ENCODE data around the gene PSMB7. TPM values are rescaled to one million over a fixed set of nuclear protein-coding genes. Genes with fewer than 3 reads are reported as not detected.

PSMB7 gene
- total RNA-seq, 1 experiment from 2014 or later = 216 TPM

GRCh38 chr9:124326378-124326777, 88.9 kb downstream of the PSMB7 start:
- Mint-ChIP-seq H3K4me1 (ENCODE audit: low read depth, unreplicated experiment) (no peaks in the 10 kb centered on the region), H3K27ac (ENCODE audit: unreplicated experiment) (no peak overlapping the region), H3K36me3 (ENCODE audit: insufficient read depth, unreplicated experiment) (peaks cover 27% of the 10 kb centered on the region), H3K4me3 (ENCODE audit: unreplicated experiment) (no peak overlapping the region), H3K9me3 (ENCODE audit: unreplicated experiment) (no peaks in the 10 kb centered on the region), H3K27me3 (ENCODE audit: insufficient read depth, unreplicated experiment) (no peaks in the 10 kb centered on the region)
- intact Hi-C loops (cut with micrococcal nuclease; ENCODE audit: unreplicated experiment) = loop anchor here (5.0 kb wide), 1 partner anchor 1989 kb away; no protein-coding TSS in a partner anchor
- BruUV-seq (replicated peaks) = no TSS peak
- Histone ChIP-seq H3K27me3 (replicated peaks; ENCODE audit: control insufficient read depth, insufficient read depth, low read length) (no peaks in the 10 kb centered on the region), H3K9me3 (no peaks in the 10 kb centered on the region), H3K36me3 (ENCODE audit: control insufficient read depth, insufficient read depth, low read length) (peaks cover 4% of the 10 kb centered on the region), H3K4me3 (ENCODE audit: low read depth, low read length) (no peak overlapping the region), H3K4me1 (no peaks in the 10 kb centered on the region)
- TF ChIP-seq, protein P1, sequence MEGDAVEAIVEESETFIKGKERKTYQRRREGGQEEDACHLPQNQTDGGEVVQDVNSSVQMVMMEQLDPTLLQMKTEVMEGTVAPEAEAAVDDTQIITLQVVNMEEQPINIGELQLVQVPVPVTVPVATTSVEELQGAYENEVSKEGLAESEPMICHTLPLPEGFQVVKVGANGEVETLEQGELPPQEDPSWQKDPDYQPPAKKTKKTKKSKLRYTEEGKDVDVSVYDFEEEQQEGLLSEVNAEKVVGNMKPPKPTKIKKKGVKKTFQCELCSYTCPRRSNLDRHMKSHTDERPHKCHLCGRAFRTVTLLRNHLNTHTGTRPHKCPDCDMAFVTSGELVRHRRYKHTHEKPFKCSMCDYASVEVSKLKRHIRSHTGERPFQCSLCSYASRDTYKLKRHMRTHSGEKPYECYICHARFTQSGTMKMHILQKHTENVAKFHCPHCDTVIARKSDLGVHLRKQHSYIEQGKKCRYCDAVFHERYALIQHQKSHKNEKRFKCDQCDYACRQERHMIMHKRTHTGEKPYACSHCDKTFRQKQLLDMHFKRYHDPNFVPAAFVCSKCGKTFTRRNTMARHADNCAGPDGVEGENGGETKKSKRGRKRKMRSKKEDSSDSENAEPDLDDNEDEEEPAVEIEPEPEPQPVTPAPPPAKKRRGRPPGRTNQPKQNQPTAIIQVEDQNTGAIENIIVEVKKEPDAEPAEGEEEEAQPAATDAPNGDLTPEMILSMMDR (IDR thresholded peaks at IDR 0.05; ENCODE audit: insufficient read depth in 1 of 2, low read depth in 1 of 2, low read length in 1 of 2, severe bottlenecking in 1 of 2, unreplicated experiment in 1 of 2) = no peak
- CTCF ChIA-PET = interaction anchor here (0.6 kb wide), 1 partner anchor 140 kb away, joined by 3 read pairs; no protein-coding TSS in a partner anchor
- POLR2A ChIA-PET = no interaction called here
- no peak for DNase-seq

- no peak overlapping the region for H3K27ac Mint-ChIP-seq (ENCODE audit: unreplicated experiment)
- no TSS peak for BruUV-seq (replicated peaks)
- H3K27me3 Mint-ChIP-seq (ENCODE audit: insufficient read depth, unreplicated experiment) = no peaks in the 10 kb centered on the region
- H3K4me1 Mint-ChIP-seq (ENCODE audit: low read depth, unreplicated experiment) = no peaks in the 10 kb centered on the region
- H3K4me3 Mint-ChIP-seq (ENCODE audit: unreplicated experiment) = no peak overlapping the region
- H3K27me3 ChIP-seq (replicated peaks; ENCODE audit: control insufficient read depth, insufficient read depth, low read length) = no peaks in the 10 kb centered on the region
- no peaks in the 10 kb centered on the region for H3K9me3 Mint-ChIP-seq (ENCODE audit: unreplicated experiment)
- ChIA-PET CTCF (interaction anchor here (0.6 to 1.1 kb wide), 4 partner anchors 140 to 230 kb away, joined by 3 to 6 read pairs (median 3); no protein-coding TSS in a partner anchor), POLR2A (no interaction called here)
- intact Hi-C loops (cut with micrococcal nuclease; ENCODE audit: unreplicated experiment) = loop anchor here (5.0 kb wide), 1 partner anchor 1989 kb away; no protein-coding TSS in a partner anchor
- peaks cover 31% of the 10 kb centered on the region for H3K36me3 Mint-ChIP-seq (ENCODE audit: insufficient read depth, unreplicated experiment)
- peaks cover 4% of the 10 kb centered on the region for H3K36me3 ChIP-seq (ENCODE audit: control insufficient read depth, insufficient read depth, low read length)
- DNase-seq = no peak
- H3K4me1 ChIP-seq = no peaks in the 10 kb centered on the region
- no peak overlapping the region for H3K4me3 ChIP-seq (ENCODE audit: low read depth, low read length)
- TF ChIP-seq, protein P1 (IDR thresholded peaks at IDR 0.05; ENCODE audit: insufficient read depth in 1 of 2, low read depth in 1 of 2, low read length in 1 of 2, severe bottlenecking in 1 of 2, unreplicated experiment in 1 of 2) = no peak
- no peaks in the 10 kb centered on the region for H3K9me3 ChIP-seq
These were observed 89.4 kb downstream of the PSMB7 start for GRCh38 chr9:124325816-124326215.

DNA sequence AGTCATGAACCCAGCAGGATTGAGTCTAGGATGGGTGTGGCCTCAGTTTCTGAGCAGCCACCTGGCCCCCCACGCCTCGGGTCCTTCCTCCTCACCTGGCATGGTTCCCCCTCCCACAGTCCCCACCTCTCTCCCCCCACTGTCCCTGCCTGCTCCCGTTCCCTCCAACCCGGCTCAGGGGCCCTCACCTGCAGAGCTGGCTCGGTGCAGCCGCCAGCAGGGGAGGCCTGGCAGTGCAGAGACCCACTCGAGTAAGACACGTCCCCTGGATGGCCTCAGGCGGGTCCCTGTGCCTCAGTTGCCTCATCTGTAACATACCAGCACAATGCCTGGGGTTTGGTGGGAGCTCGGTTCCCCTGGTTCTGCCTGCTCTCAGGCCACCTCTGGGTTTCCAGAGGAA, 91.3 kb downstream of the PSMB7 start:
- Mint-ChIP-seq H3K27me3 (ENCODE audit: insufficient read depth, unreplicated experiment) (no peaks in the 10 kb centered on the region), H3K4me1 (ENCODE audit: low read depth, unreplicated experiment) (no peaks in the 10 kb centered on the region), H3K27ac (ENCODE audit: unreplicated experiment) (no peak overlapping the region), H3K9me3 (ENCODE audit: unreplicated experiment) (no peaks in the 10 kb centered on the region), H3K36me3 (ENCODE audit: insufficient read depth, unreplicated experiment) (peaks cover 19% of the 10 kb centered on the region), H3K4me3 (ENCODE audit: unreplicated experiment) (no peak overlapping the region)
- Histone ChIP-seq H3K9me3 (no peaks in the 10 kb centered on the region), H3K36me3 (ENCODE audit: control insufficient read depth, insufficient read depth, low read length) (peaks cover 4% of the 10 kb centered on the region), H3K27me3 (replicated peaks; ENCODE audit: control insufficient read depth, insufficient read depth, low read length) (no peaks in the 10 kb centered on the region), H3K4me1 (no peaks in the 10 kb centered on the region), H3K4me3 (ENCODE audit: low read depth, low read length) (no peak overlapping the region)
- ChIA-PET CTCF (no interaction called here), POLR2A (no interaction called here)
- no peak for DNase-seq
- intact Hi-C loops (cut with micrococcal nuclease; ENCODE audit: unreplicated experiment) = no loop called here
- TF ChIP-seq, protein P1 (IDR thresholded peaks at IDR 0.05; ENCODE audit: insufficient read depth in 1 of 2, low read depth in 1 of 2, low read length in 1 of 2, severe bottlenecking in 1 of 2, unreplicated experiment in 1 of 2) = no peak
- BruUV-seq (replicated peaks) = no TSS peak
